Measurements from ENCODE around the gene ALDH1L2.

The ALDH1L2 gene

DNA sequence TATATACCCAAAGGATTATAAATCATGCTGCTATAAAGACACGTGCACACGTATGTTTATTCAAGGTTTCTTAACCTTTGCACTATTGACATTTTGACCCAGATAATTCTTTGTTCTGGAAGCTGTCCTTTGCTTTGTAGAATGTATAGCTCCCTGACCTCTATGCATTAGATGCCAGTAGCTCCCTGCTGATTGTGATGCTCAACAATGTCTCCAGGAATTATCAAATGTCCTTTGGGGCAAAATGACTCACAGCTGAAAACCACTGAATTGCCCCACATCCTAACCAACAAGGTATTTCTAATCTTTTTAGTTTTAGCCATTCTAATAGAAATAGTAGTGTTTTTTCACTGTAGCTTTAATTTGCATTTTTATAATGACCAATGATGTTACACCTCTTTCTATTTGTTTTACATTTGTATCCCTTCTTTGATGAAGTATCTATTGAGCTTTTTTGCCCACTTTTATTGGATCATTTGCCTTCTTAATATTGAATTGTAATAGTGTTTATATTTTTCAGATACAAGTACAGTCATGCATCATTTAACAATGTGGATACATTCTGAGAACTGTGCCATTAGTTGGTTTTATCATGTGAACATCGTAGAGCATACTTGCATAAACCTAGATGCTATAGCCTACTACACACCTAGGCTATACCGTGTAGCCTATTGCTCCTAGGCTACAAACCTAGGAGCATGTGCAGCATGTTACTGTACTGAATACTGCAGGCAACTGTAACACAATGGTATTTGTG lies 108.5 kb downstream of the ALDH1L2 start:
- no peak for DNase-seq

DNA sequence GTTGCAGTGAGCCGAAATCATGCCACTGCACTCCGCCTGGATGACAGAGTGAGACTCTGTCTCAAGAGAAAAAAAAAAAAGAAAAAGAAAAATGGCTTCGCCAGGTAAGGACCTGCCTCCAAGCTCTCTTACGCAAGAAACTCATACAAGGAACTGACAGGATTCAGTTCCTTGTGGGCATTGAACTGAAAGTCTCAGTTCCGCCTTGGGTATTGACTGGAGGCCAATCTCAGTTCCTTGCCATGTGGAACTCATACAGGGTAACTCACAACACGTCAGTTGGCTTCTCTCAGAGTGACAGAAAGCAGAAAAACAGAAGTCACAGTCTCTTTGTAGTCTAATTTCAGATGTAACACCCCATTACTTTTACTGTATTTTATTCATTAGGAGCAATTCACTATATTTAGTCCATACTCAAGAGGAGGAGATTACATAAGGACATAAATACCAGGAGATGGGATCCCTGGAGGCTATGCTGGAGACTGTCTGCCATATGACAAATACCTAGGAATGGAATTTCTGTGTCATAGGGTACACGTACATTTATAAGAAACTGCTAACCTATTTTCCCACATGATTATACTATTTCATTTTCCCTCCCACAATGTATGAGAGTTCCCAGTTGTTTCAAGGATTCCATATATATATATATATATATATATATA lies 109.5 kb downstream of the ALDH1L2 start:
- DNase-seq = no peak

DNA sequence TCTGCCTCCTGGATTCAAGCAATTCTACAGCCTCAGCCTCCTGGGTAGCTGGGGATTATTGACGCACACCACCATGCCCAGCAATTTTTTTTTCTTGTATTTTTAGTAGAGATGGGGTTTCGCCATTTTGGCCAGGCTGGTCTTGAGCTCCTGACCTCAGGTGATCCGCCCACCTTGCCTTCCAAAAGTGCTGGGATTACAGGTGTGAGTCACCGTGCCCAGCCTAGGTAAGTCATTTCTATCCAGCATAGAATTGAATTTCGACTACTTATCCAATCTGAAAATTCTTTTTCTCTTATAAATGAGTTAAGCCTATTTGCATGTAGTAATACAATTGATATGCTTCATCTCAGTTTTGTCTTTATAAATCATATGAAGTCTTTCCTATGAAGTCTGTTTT lies 111.0 kb downstream of the ALDH1L2 start:
- no peak for DNase-seq

DNA sequence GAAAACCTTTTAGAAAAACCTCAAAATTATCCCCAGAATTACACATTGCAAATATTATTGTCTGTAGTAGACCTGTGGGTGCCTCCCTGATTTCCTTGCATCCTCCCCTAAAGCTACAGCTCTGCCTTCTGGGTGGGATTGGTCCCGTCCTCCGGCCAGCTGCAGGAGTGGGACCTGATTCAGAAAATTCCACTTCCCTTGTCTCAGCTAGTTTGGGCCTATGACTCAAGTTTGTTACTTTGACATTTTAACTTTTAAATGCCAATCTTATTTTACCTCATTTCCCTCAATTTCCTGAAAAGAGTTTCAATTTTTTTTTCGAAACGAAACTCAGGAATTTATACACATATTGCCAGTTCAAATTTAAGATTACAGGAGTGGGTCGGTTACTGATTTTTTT lies 113.0 kb downstream of the ALDH1L2 start:
- DNase-seq = no peak
